ENCODE measurements around the gene SLC29A4.

GRCh38 chr7:5345671-5346070 is 62.9 kb downstream of the SLC29A4 start:
- TF ChIP-seq SIN3A (IDR thresholded peaks at IDR 0.05; ENCODE audit: borderline replicate concordance, low read depth, low read length) (no peak), FOXM1 (IDR thresholded peaks at IDR 0.05; ENCODE audit: low read depth) (no peak), CTCF (IDR thresholded peaks at IDR 0.05) (no peak), USF1 (IDR thresholded peaks at IDR 0.05; ENCODE audit: borderline replicate concordance, low read depth) (no peak), POLR2AphosphoS5 (IDR thresholded peaks at IDR 0.05; ENCODE audit: low read depth, low read length) (no peak), CHD2 (IDR thresholded peaks at IDR 0.05; ENCODE audit: low read length, partially characterized antibody) (no peak), NFIC (IDR thresholded peaks at IDR 0.05; ENCODE audit: borderline replicate concordance) (no peak), RAD21 (IDR thresholded peaks at IDR 0.05; ENCODE audit: low read length) (no peak)
